Superior temporal gyrus (tissue), 1 donor: ENCODE measurements around the gene TUSC2.
A peak's percentile ranks its signal among the peaks of the same experiment; 100 is the strongest.
"Not testable (repeated sequence)": the region's sequence is repeated elsewhere in the genome, so short reads cannot be mapped to it uniquely, and the experiment has no call there.

Source experiments
- DNase-seq: peaks from one replicate; pipeline ENCODE4 v3.0.0-alpha.2; 2016; ENCODE audit errors: extremely low spot score

Gene TUSC2

DNA sequence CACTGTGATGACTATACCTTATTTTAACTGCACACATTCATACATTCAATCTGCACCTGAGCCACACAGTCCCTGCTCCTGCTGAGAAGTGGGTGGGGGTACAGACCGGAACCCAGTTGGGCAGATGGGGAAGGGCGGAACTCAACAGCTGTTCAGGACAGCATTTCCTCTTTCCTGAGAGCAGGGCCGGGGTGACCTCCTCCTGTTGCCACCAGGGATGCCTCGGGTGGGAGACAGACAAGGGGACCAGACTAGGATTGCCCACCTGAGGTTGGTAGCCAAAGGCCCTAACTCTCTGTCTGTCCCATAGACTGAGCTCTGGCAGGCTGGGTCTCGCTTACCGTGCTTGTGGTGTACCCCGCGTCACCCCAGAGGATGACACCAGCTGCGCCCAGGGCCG, 9.4 kb downstream of the TUSC2 start:
- DNase-seq, result no peak

DNA sequence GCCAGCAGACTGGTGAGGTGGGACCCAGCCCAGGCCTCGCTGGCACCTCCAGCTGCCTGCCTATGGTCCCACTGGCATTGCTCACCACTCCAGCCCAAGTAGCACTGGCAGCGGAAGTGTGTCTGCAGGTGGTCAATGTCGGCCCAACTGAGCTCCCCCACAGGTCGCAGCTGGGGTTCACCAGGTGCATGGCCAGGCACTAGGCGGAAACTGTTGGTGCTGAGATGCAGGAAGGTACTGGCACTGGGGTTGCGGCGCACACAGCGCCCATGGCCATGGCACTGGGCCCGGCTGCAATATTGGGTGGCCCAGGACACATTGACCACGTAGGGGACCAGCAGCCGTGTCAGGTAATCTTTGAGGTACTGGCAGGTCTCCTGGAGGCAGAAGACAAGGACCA, 9.9 kb downstream of the TUSC2 start:
- DNase-seq, result no peak

DNA sequence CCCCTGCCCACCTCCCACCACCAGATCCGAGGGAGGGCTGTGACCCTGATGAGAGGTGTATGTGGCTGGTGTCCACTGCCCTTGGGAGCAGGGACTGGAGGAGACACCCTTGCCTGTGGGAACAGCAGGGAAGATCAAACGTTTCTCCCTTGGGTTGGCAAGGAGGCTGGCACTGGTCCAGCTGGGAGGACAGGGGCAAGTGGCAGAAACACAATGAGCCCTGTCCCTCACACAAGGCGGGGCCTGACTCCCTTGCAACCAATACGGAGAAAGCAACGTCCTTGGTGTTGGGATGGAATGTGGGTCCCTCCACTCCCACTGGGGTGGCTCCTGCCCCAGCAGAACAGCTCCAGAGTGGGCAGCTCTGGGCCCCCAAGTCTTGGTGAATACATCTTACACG, 10.7 kb downstream of the TUSC2 start:
- DNase-seq, result no peak

DNA sequence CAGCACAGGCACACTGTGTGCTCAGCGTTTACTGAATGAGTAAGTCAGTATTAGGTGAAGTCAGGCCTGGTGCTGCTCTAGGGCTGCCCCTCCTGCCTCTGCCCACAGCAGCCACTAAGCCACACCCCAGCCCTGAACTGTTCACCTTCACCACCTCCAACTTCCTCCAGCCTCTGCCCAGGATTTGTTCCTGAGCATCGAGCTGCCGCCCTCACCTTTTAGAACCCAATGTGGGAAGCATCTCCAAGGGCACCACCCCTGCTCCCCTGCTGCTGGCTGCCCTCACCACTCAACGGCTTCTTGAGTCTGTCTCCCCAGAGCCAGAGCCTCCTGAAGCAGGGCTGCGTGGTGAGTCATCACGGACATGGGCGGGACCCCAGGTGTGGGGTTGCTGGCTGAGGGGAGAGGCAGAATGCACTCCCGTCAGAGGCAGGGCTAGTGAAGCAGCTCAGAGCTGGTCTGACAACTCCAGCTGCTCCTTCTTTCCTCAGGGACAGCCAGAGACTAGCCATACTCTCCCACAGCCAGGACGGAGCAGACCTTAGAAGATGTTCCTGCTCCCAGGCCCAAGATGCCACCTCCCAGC, 11.3 kb downstream of the TUSC2 start:
- no peak for DNase-seq

DNA sequence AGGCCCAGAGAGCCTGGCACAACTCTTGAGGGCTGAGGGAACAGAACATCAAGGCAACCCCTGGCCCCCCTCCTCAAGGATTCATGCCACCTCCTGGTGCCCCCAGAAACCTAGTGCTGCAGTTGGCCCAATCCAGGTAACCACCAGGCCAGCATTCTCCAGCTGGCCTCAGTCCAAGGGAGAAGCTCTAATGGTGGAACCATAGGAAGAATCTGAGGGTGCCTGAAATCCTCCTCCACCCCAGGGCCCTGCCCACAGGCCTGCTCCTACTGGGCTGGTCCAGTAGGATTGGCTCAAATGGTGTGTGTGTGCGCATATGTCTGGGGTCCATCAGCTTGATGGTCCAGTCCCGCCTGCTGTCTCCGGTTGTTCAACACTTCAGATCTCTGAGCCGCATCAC, 13.2 kb downstream of the TUSC2 start:
- DNase-seq, result no peak

DNA sequence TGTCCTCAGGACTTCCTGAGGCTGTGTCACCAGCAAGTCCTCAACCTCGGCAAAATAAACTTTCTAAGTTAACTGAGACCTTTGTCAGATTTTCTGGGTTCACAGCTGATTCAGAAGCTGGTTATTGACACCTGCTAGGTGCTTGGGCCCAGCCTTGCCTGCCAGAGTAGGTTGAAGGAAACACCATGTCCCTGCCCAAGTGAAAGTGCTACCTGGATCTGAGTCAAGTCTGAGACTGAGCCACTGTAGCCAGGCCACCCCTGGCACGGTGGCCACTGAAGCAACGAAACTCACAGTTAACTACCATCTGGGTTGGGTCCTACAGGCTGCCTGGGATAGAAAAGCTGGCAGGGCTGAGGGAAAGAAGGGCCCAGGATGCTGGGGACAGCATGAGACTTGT, 13.7 kb downstream of the TUSC2 start:
- no peak for DNase-seq

DNA sequence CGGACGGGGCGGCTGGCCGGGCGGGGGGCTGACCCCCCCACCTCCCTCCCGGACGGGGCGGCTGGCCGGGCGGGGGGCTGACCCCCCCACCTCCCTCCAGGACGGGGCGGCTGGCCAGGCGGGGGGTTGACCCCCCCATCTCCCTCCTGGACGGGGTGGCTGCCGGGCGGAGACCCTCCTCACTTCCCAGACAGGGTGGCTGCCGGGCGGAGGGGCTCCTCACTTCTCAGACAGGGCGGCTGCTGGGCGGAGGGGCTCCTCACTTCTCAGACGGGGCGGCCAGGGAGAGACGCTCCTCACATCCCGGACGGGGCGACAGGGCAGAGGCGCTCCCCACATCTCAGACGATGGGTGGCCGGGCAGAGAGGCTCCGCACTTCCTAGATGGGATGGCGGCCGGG, 16.0 kb downstream of the TUSC2 start:
- DNase-seq, result not testable (repeated sequence)

DNA sequence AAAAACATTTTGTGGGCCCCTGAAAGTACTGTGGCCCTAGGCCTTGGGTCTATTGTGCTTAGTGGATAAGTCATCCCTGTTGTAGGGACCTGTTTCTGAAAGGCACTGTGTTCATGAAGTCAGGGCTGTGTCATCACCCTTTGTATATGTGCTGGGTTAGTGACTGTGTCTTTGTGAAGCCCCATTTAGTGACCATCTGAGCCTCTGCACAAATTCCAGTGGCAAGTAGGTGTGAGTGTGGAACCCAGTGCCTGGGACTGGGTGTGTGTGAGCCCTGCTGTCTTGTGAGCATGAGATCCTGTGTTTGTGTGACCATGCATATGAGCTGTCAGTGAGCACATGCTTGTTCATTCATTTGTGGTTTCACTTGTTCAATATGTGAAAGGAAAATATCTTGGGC, 23.4 kb downstream of the TUSC2 start:
- no peak for DNase-seq

DNA sequence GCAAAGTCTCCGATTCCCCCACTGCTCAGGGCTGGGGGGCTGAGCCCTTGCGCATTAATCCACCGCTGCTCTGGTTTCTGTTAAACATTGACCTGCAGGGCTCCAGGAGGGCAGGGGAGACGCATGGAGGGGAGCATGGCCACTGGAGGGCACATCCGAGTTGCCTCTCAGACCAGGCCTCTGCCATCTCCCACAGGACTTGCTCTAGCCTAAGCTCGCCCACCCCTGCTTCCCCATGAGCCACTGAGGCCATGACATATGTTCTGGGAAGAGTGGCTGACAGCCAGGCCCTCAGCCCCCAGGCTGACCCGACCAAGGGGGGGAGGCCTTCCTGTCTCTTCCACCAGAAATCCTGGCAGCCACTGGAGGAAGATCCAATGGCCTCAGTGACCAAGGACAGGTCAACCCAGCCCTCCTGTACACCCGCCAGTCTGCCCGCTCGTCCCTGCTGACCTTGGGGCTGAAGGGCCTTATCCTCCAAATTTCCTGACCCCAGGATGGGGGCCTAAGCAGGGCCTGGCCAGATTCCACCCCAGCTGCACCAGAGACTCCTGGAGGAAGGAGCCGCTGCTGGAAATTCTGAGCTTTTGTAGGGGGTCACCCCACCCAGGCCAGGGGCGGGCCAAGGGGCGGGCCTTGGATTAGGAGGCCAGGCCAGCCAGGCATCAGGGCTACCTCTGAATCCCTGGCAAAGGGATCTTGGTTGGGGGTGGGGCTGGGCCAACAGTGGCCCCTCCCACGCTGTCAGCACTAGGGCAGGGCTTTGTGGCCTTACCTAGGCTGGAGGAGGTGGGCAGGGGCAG, 24.8 kb downstream of the TUSC2 start, which contains the start of gene HYAL1:
Gene HYAL1 (minus strand): TSS at position 562 of the 803 bp plus-strand sequence. CDS start 618 bp downstream, outside the sequence.
- no peak for DNase-seq

DNA sequence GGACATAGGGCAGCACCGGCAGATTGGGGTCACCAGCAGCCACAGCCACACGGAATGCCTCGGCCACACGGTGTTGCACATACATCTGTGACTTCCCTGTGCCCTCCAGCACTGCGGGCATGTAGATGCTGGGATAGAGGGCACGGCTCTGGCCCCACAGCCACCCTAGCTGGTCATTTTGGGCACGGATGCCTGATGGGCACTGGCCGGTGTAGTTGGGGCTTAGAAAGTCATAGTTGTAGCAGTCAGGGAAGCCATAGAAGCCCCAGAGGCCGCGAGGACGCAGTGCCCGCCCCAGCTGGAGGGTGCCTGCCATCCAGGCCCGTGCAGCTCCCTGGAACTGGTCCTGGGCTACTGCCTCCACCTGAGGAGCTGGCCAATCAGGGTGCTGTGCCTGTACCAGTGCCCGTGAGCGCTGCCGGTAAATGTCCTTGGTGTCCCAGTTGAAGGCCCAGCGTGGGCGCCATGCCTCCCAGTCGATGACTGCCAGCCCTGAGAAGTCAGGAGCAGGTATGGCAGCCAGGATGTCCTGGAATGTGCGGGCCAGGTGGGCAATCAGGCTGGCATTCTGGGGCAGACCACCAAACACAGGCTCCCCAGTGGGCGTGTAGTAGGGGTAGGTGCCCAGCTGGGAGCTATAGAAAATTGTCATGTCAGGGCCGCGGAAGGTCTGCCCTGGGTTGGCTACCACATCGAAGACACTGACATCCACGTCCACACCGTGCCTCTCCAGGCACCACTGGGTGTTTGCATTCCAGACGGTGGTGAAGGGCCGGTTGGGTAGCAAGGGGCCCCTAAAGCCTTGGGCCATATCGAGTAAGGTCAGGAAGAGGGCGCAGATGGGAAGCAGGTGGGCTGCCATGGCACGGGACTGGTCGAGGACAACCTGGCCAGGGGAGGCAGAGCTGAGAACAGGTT, 25.7 kb downstream of the TUSC2 start:
- no peak for DNase-seq

DNA sequence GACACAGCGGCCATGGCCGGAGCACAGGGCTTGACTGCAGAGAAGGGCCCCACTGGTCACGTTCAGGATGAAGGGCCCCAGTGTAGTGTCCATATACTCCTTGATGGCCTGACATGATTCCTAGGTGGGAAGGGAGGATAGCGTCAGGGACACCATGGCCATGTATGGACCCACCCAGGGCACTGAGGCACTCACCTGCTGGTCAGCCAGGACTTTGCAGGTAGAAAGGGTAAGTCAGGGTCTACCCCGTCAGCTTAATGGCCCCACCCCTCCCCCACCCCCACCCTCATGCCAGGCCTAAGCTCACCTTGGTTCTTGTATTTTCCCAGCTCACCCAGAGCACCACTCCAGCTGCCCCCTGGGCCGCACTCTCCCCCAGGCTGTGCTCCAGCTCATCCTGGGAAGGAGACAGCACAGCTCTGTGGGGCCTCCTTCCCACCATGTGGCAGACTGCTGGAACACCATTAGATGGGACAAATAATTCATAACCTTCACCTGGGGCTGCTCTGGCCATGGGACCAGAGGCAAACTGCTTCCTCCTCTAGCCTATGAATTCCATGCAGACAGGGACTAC, 27.3 kb downstream of the TUSC2 start:
- no peak for DNase-seq

DNA sequence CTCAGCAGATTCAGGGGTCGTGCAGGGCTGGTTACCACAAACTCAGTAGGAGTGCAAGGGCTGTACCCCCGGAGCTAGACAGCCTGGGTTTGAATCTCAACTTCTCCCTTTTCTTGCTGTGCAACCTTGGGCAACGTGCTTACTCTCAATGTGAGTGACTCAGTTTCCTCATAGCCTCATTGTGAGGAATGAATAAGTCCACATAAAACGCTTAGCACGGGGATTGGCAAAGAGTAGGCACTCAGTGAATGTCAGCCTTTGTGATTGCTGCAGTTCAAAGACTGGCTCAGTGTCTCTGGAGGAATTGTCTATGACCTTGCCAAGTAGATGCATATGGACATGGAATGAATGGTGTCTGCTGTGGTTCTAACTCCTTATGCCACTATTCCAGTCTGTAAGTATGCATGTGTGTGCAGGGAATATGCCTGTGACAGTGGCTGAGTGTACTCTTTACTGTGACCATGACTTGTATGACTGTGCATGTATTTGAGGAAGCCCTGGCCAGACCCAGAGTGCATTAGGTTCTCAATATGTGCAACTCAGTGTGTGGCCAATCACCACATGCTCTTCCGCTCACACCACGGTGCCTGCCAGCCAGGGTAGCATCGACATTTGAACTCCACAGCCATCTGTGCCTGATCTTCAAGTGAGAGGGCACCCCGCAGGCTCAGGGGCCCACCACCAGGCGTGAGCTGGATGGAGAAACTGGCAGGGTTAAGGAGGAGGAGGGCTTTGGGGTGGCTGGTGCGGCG, 27.9 kb downstream of the TUSC2 start:
- peak; percentile 92 for DNase-seq

DNA sequence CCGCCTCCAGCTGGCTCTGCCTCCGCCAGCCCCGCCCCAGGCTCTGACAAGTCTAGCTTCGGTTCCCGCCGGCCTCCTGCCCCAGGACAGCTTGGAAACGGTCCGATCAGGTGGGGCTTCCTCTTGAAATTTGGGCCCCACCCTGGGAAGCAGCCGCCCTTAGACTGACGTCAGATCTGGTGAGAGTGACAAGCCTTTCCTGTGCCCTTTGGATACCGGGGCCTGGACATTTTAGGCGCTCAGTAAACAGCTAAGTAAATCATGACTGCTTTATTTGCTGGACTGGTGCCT, 28.4 kb downstream of the TUSC2 start:
- no peak for DNase-seq

DNA sequence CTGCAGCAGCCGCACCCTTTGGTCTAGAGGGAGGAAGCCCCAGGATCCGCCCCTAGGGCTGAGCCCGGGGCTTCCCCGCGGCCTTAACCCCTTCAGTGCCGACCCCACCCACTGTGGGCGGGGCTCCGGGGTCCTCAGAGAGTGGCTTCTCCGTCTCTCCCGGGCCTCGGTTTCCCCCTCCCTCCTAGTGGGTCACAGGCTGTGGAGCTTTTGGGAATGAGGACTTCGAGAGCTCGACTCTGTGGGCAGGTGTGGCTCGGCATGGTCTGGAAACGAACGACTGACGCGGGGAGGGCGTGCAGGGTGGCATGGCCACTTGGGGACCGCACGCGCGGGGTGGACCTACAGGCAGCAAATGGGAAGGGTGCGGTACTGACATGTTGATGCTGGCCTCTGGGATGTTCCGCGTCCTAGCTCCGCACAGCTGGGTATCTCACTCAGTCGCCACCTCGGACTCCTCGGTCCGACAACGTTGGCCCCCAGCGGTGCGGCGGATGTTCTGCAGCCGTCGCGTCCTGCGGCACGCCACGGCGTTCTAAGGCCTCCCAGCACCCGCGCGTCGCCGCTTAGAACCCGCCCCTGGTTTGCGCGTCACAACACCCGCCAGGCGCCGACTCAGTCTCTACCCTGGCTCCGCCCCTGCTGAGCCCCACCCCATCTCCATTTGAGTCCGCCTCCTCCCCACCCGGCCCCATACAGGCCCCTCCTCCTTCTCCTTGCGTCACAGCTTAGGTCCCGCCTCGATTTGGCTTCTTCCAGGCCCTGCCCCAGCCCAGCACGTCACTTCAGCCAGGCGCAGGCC, 29.0 kb downstream of the TUSC2 start, which contains the start of the genes HYAL3 and NAA80:
Gene HYAL3 (minus strand): TSS at position 570 of the 802 bp plus-strand sequence. CDS start 3,803 bp downstream, outside the sequence.
Gene NAA80 (minus strand): TSS at position 570 of the 802 bp plus-strand sequence. CDS start 1,942 bp downstream, outside the sequence.
- peak; percentile 99 for DNase-seq

DNA sequence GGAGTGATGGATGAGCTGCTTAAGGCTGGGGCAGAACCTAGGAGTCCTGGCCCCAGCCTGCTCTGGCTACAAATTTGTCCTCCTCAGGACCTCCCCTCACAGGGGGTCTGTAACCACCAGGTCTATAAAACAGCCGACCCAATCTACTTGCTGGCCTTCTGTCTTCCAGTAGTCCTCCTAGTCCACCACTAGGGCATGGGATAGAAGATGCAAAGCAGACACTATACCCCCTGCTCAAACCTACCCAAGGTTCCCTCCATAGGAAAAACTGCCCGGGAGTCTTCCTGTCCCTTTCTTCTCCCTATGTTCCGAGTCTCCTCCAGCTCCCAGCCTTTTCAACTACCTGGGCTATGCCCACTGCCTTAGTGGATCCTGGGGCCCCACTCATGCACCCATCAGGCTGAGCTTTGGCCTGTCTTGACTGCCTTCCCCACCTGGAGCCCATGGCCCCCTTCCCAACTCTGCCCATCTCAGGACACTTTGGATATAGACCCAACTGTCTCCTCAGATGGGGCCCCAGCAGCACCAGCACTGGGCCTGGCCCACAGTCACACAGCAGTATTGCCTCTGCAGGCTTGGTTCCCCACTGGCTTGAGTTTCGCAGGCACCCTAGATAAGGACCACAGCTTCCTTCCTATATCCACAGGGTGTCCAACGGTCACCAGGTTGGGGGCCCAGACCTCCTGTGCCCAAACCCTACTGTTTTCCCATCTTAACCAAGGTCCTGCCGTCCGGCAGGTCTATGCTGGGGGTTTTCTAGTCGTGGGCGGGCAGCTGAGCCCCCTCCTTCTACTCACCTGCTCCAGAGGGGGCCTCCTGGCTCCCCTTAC, 29.9 kb downstream of the TUSC2 start:
- DNase-seq, result no peak

DNA sequence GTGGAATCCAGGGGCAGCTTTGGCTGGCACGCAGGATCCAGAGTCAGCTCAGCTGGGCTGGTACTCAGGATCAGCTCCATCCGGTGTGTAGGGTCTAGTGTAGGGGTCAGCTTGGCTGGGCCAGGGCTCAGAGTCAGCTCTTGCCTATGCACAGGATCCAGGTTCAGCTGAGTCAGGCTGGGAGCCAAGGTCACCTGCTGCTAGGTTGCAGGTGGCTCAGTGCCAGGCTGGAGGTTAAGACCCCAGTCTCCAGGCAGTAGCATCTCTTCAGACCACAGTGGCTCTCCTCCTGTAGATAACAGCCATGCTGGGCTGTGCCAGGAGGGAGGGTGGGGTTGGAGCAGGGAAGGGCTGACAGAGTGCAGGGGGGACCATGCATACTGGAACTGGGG, 30.6 kb downstream of the TUSC2 start:
- no peak for DNase-seq

DNA sequence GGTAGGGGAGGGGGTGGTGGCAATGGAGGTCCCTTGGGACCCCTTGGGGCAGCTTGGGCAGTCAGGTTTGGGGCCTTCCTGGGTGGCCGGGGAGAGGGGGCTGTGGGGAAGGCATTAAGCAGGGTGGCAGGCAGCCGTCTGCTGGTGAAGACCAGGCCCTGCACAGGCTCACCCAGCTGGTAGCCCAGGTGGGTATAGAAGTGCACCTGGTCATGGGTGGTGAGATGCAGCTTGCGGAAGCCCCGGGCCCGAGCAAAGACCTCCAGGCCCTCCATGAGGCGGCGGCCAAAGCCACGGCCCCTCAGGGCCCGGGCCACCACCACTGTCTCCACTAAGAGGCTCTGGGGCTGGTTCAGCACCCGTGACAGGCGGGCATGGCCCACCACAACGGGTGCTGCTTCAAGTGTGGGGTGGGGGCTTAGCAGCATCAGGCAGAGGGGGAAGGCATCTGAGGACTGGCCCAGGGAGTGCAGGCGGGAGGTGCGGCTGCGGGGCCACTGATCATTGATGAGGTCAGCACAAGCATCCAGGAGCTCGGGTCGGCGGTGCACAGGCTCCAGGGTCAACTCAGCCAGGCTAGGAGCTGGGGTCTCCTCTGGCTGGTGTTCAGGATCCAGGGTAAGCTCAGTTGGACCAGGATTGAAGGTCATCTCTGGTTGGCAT, 31.2 kb downstream of the TUSC2 start:
- DNase-seq, result no peak

DNA sequence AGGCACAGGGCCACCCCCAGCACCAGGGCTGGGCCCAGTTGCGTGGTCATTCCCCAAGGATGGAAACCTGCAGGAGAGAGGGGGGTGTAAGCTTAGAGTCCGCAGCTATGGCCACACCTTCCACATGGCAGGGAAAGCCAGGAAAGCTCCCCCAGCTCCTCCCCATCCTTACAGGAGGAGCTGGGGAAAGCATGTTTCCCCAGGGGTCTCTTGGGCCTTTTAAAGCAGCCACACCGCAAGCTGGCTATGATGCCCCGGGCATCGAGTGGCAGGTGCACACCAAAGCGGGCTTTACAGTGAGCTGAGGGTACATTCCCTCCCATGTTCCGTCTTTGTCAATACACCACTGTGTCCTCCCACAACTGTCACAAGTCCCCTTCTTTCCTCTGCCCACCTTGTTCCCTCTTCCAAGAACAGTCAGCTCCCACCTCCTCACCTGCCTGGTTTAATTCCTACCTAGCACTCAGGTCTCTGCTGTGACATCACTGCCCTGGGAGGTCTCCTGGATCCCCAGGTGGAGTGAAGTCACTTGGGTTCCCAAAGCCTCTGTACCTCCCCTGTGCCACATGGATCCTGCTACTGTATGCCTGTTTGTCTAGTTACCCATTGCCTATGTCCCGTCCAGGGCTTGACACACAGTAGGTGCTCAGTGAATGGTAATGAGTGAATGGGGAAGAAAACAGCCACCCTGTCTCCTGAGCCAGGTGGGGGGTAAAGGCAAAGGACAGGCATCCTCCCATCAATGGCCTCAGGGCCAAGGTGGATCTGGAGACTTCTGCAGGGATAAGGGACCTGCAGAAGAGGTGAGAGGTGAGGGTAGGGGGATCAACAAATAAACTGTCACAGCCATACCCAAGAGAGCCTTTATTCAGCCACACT, 32.2 kb downstream of the TUSC2 start:
- DNase-seq, result no peak
